ENCODE data around the gene CDKN2B-AS1.

- no peak for TF ChIP-seq POLR2A (IDR thresholded peaks at IDR 0.05)
- TF ChIP-seq, protein P1, sequence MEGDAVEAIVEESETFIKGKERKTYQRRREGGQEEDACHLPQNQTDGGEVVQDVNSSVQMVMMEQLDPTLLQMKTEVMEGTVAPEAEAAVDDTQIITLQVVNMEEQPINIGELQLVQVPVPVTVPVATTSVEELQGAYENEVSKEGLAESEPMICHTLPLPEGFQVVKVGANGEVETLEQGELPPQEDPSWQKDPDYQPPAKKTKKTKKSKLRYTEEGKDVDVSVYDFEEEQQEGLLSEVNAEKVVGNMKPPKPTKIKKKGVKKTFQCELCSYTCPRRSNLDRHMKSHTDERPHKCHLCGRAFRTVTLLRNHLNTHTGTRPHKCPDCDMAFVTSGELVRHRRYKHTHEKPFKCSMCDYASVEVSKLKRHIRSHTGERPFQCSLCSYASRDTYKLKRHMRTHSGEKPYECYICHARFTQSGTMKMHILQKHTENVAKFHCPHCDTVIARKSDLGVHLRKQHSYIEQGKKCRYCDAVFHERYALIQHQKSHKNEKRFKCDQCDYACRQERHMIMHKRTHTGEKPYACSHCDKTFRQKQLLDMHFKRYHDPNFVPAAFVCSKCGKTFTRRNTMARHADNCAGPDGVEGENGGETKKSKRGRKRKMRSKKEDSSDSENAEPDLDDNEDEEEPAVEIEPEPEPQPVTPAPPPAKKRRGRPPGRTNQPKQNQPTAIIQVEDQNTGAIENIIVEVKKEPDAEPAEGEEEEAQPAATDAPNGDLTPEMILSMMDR (IDR thresholded peaks at IDR 0.05) = no peak
These were observed 33.0 kb upstream of the CDKN2B-AS1 start for GRCh38 chr9:21961569-21961968.

Data from sigmoid colon (tissue), 3 donors.